H1 (cell line): ENCODE data around the gene PRIMA1. TPM values are rescaled to one million over a fixed set of nuclear protein-coding genes. Genes with fewer than 3 reads are reported as not detected.

ENCODE experiments used
- CTCF ChIA-PET: fragments of 300-600 bp; sonication (Branson Sonifier 250); formaldehyde crosslinking; loops from one replicate; lab custom pipeline; 2021; ENCODE audit not compliant: partially characterized antibody; lab: Charles Lee
- POLR2A ChIA-PET: fragments of 300-600 bp; sonication (Branson Sonifier 250); formaldehyde crosslinking; loops from one replicate; lab custom pipeline; 2021; ENCODE audit warnings: inconsistent platforms; ENCODE audit not compliant: partially characterized antibody; lab: Charles Lee
- DNase-seq, 2 experiments: peaks; one replicate each; pipeline versions ENCODE4 v3.0.0 to v3.0.0-alpha.2; 2010 to 2022; ENCODE audit warnings: low spot score in 2 of 2, low read depth in 1 of 2, mixed read lengths in 1 of 2
- FAIRE-seq: peaks from 2 replicates; lab custom pipeline; 2011; peaks lifted over from hg19 to GRCh38; lab: Jason Lieb, UNC
- H2AFZ ChIP-seq: 2 replicates; pipeline ENCODE4 v1.8.1; 2012; ENCODE audit warnings: low read length, inconsistent platforms
- H2AK5ac ChIP-seq: 2 replicates; pipeline ENCODE4 v1.6.1; 2013; ENCODE audit warnings: low read depth, low read length
- H2BK120ac ChIP-seq: replicated peaks from 2 replicates; pipeline ENCODE3; 2013; ENCODE audit warnings: low read depth, low read length, inconsistent platforms
- H2BK12ac ChIP-seq: 2 replicates; pipeline ENCODE4 v1.6.1; 2013; ENCODE audit warnings: low read depth, low read length
- H2BK15ac ChIP-seq: 2 replicates; pipeline ENCODE4 v1.6.1; 2013; ENCODE audit warnings: low read length
- H2BK20ac ChIP-seq: 2 replicates; pipeline ENCODE4 v1.6.1; 2013; ENCODE audit warnings: low read length
- H2BK5ac ChIP-seq: 2 replicates; pipeline ENCODE4 v1.6.1; 2013; ENCODE audit warnings: low read depth, low read length
- H3K14ac ChIP-seq: 2 replicates; pipeline ENCODE4 v1.6.1; 2013; ENCODE audit warnings: inconsistent platforms; ENCODE audit not compliant: insufficient read length
- H3K18ac ChIP-seq: 2 replicates; pipeline ENCODE4 v1.6.1; 2013; ENCODE audit warnings: low read length; ENCODE audit errors: extremely low read depth
- H3K23ac ChIP-seq: 2 replicates; pipeline ENCODE4 v1.6.1; 2013; ENCODE audit warnings: inconsistent platforms; ENCODE audit not compliant: insufficient read length
- H3K23me2 ChIP-seq: 2 replicates; pipeline ENCODE4 v1.6.1; 2013; ENCODE audit warnings: low read depth, low read length
- H3K27ac ChIP-seq: 2 replicates; pipeline ENCODE4 v1.6.1; 2011; ENCODE audit warnings: low read depth, low read length, inconsistent platforms
- H3K27me3 ChIP-seq, 4 experiments: replicated peaks in 1 of 4; 1 replicate in 1 of 4; 2 replicates in 3 of 4; pipeline versions ENCODE4 v1.6.1 to v1.8.1; 2011 to 2013; ENCODE audit warnings: low read length in 3 of 4, mild to moderate bottlenecking in 3 of 4, inconsistent platforms in 2 of 4, mixed read lengths in 2 of 4, moderate library complexity in 1 of 4; ENCODE audit not compliant: control insufficient read depth in 3 of 4, insufficient read depth in 3 of 4; ENCODE audit errors: extremely low read depth in 1 of 4
- H3K36me3 ChIP-seq, 4 experiments: 2 replicates each; pipeline versions ENCODE4 v1.6.1 to v1.8.1; 2011 to 2013; ENCODE audit warnings: mild to moderate bottlenecking in 4 of 4, low read length in 3 of 4, moderate library complexity in 2 of 4, control low read depth in 1 of 4, inconsistent platforms in 1 of 4; ENCODE audit not compliant: insufficient read depth in 4 of 4, control insufficient read depth in 2 of 4
- H3K4ac ChIP-seq: replicated peaks from 2 replicates; pipeline ENCODE3; 2013; ENCODE audit warnings: low read length, low read depth, mixed read lengths, inconsistent platforms; ENCODE audit not compliant: insufficient read length
- H3K4me1 ChIP-seq, 4 experiments: replicated peaks in 1 of 4; 1 replicate in 1 of 4; 2 replicates in 3 of 4; pipeline versions ENCODE4 v1.6.1 to v1.8.1; 2011 to 2013; ENCODE audit warnings: low read length in 3 of 4, inconsistent platforms in 2 of 4, mixed read lengths in 1 of 4; ENCODE audit not compliant: insufficient read depth in 4 of 4, control insufficient read depth in 3 of 4
- H3K4me2 ChIP-seq, 2 experiments: 2 replicates each; pipeline versions ENCODE4 v1.6.1 to v1.8.1; 2011 to 2013; ENCODE audit warnings: low read depth in 2 of 2, low read length in 2 of 2, control low read depth in 1 of 2, inconsistent platforms in 1 of 2, mild to moderate bottlenecking in 1 of 2; ENCODE audit not compliant: insufficient read depth in 1 of 2
- H3K4me3 ChIP-seq, 4 experiments: fragments of 200-600, 300-600 bp in 1 of 4; sonication (generic), shearing (Covaris generic), sonication (Bioruptor Twin) in 1 of 4; 2 replicates each; pipeline versions ENCODE4 v1.5.1 to v1.8.1; 2011 to 2016; ENCODE audit warnings: low read length in 4 of 4, low read depth in 3 of 4, control low read depth in 2 of 4, inconsistent platforms in 2 of 4, mild to moderate bottlenecking in 2 of 4, mixed read lengths in 1 of 4, moderate library complexity in 1 of 4; ENCODE audit not compliant: insufficient read depth in 2 of 4; ENCODE audit errors: extremely low read depth in 1 of 4
- H3K56ac ChIP-seq: replicated peaks from 2 replicates; pipeline ENCODE3; 2013; ENCODE audit warnings: low read depth, mild to moderate bottlenecking, mixed read lengths, low read length, inconsistent platforms; ENCODE audit not compliant: insufficient read length
- H3K79me1 ChIP-seq: 2 replicates; pipeline ENCODE4 v1.6.1; 2013; ENCODE audit warnings: low read depth, low read length, control low read depth
- H3K79me2 ChIP-seq, 2 experiments: 2 replicates each; pipeline versions ENCODE4 v1.6.1 to v1.8.1; 2012 to 2013; ENCODE audit warnings: low read length in 2 of 2, mild to moderate bottlenecking in 2 of 2, inconsistent platforms in 1 of 2; ENCODE audit not compliant: insufficient read depth in 2 of 2, control insufficient read depth in 1 of 2
- H3K9ac ChIP-seq, 4 experiments: replicated peaks in 1 of 4; 1 replicate in 1 of 4; 2 replicates in 3 of 4; pipeline versions ENCODE4 v1.6.1 to v1.8.1; 2011 to 2013; ENCODE audit warnings: low read depth in 3 of 4, low read length in 3 of 4, control low read depth in 2 of 4, mild to moderate bottlenecking in 2 of 4, moderate library complexity in 2 of 4, inconsistent platforms in 1 of 4; ENCODE audit errors: extremely low read depth in 1 of 4
- H3K9me3 ChIP-seq, 2 experiments: 2 replicates each; pipeline versions ENCODE4 v1.6.1 to v1.8.1; 2012 to 2013; ENCODE audit warnings: mild to moderate bottlenecking in 2 of 2, moderate library complexity in 2 of 2, control low read depth in 1 of 2, inconsistent platforms in 1 of 2, low read depth in 1 of 2, low read length in 1 of 2, mixed read lengths in 1 of 2; ENCODE audit not compliant: insufficient read depth in 2 of 2
- H4K20me1 ChIP-seq, 2 experiments: replicated peaks in 1 of 2; 2 replicates each; pipeline versions ENCODE3 to v1.8.1; 2011 to 2013; ENCODE audit warnings: inconsistent platforms in 2 of 2, low read length in 2 of 2, mild to moderate bottlenecking in 1 of 2; ENCODE audit not compliant: insufficient read depth in 2 of 2, control insufficient read depth in 1 of 2
- H4K5ac ChIP-seq: 2 replicates; pipeline ENCODE4 v1.6.1; 2013; ENCODE audit warnings: low read length, low read depth, mixed read lengths, inconsistent platforms; ENCODE audit not compliant: insufficient read length
- H4K8ac ChIP-seq: 2 replicates; pipeline ENCODE4 v1.8.0; 2013; ENCODE audit warnings: mild to moderate bottlenecking, moderate library complexity, low read length, inconsistent platforms; ENCODE audit not compliant: insufficient read depth; ENCODE audit errors: extremely low read depth
- H4K91ac ChIP-seq: replicated peaks from 2 replicates; pipeline ENCODE3; 2013; ENCODE audit warnings: low read length, mixed read lengths, inconsistent platforms; ENCODE audit not compliant: insufficient read length
- JUND ChIP-seq: IDR thresholded peaks from 2 replicates; pipeline ENCODE4 v1.6.1; 2011; ENCODE audit warnings: mild to moderate bottlenecking, improper control_type of control experiment, low read length
- WGBS, 2 experiments: shearing (Covaris generic) in 1 of 2; methylation state at CpG; one replicate each; pipeline versions ENCODE4 v1.1.6 to v1.1.7; 2013 to 2015; ENCODE audit warnings: low lambda C conversion rate in 2 of 2, mixed read lengths in 2 of 2, inconsistent platforms in 1 of 2, low coverage in 1 of 2, missing lambda C conversion rate in 1 of 2; ENCODE audit not compliant: insufficient replicate concordance in 2 of 2, insufficient coverage in 1 of 2, insufficient read length in 1 of 2; ENCODE audit errors: extremely low coverage in 1 of 2, missing lambda C conversion rate in 1 of 2; 5-methylcytosine and 5-hydroxymethylcytosine counted together
- polyA plus RNA-seq, 7 experiments: library from polyadenylated mRNA; depleted of rRNA in 3 of 7; stranded (reverse) in 5 of 7; unstranded in 2 of 7; fragments of >200 nt in 5 of 7; fragments of 200-250 nt in 2 of 7; gene quantifications; 1 replicate in 5 of 7; 2 replicates in 1 of 7; 4 replicates in 1 of 7; pipeline versions ENCODE4 v1.2.1 to v1.2.3, GENCODE V29; 2011 to 2013; ENCODE audit warnings: missing spikeins in 2 of 7, mixed read lengths in 2 of 7
- total RNA-seq: library from RNA; stranded (reverse); fragmentation: NEBNext Ultra II Directional; extraction: Animal tissue kit (Norgen Biotek cat#: 25700); gene quantifications from 2 replicates; pipeline ENCODE4 v1.2.1, GENCODE V29; 2021

Gene PRIMA1
- total and polyA plus RNA-seq, 2 of the 8 experiments (the other 6 are each of a cell fraction or from before 2014, with no cell fraction given) = 2.8 to 4.5 TPM

DNA sequence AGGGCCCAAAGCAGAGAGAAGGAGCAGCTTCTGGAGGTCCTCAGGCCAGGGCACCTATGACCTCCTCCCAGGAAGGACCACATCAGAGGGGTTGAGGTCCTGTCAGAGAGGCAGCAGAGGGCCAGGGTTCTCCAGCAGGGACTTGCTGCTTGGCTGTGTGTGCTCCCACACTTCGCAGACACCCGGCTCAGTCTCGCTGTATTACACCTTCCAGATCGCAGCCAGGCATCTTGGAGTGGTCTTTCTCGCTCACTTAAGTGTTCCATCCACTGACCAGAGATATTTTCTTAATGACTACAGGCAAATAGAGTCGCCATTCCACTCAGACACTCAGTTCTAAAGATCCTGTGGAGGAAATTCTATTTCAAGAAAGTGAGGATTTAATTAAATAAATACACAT lies 84.3 kb downstream of the PRIMA1 start:
- H3K18ac ChIP-seq = no peak overlapping the region
- H3K79me2 ChIP-seq = no peaks in the 10 kb centered on the region
- no peak overlapping the region for H4K5ac ChIP-seq
- H2BK5ac ChIP-seq = no peak overlapping the region
- H3K4ac ChIP-seq = no peak overlapping the region
- WGBS, 2 experiments = 95% methylated on average over 6 of the region's 6 CpGs; no CpG with 5 or more reads in 1 of the 2 experiments
- no peak overlapping the region for H3K4me3 ChIP-seq
- H3K9ac ChIP-seq = no peak overlapping the region
- H3K9me3 ChIP-seq = no peaks in the 10 kb centered on the region
- H3K23me2 ChIP-seq = no peaks in the 10 kb centered on the region
- no peak overlapping the region for H3K23ac ChIP-seq
- H2BK120ac ChIP-seq = no peak overlapping the region
- no peak overlapping the region for H2AFZ ChIP-seq
- no peak overlapping the region for H2AK5ac ChIP-seq
- CTCF ChIA-PET = interaction anchor here (1.3 to 2.3 kb wide), 3 partner anchors 9 to 186 kb away, joined by 3 to 9 read pairs (median 3); no protein-coding TSS in a partner anchor
- no peak overlapping the region for H4K91ac ChIP-seq
- no peak overlapping the region for H3K56ac ChIP-seq
- no peak overlapping the region for H3K14ac ChIP-seq
- H2BK20ac ChIP-seq = no peak overlapping the region
- H3K27ac ChIP-seq = no peak overlapping the region
- no peaks in the 10 kb centered on the region for H3K4me1 ChIP-seq
- H3K27me3 ChIP-seq = 0 out of 7 replicates have a peak, but pooled peaks cover 0 to 4% (median 0%) of the 10 kb centered on the region in 4 experiments
- DNase-seq (no peak), FAIRE-seq (no peak)
- H4K20me1 ChIP-seq = no peaks in the 10 kb centered on the region
- no peak overlapping the region for H3K4me2 ChIP-seq
- H4K8ac ChIP-seq = no peak overlapping the region
- POLR2A ChIA-PET = no interaction called here
- H3K79me1 ChIP-seq = no peaks in the 10 kb centered on the region
- H2BK12ac ChIP-seq = no peak overlapping the region
- no peaks in the 10 kb centered on the region for H3K36me3 ChIP-seq
- no peak overlapping the region for H2BK15ac ChIP-seq
- no peak for TF ChIP-seq JUND
